Urinary bladder (tissue), 4 donors: ENCODE measurements around the gene RALB. TPM values are rescaled to one million over a fixed set of nuclear protein-coding genes. Genes with fewer than 3 reads are reported as not detected.

Experiments
- DNase-seq: peaks from one replicate; pipeline ENCODE4 v3.0.0-alpha.2; 2015; ENCODE audit errors: extremely low spot score
- H3K27ac ChIP-seq: one replicate; pipeline ENCODE4 v1.5.1; 2013; ENCODE audit warnings: low read depth, mild to moderate bottlenecking, moderate library complexity
- H3K36me3 ChIP-seq: one replicate; pipeline ENCODE4 v1.6.1; 2013; ENCODE audit warnings: mild to moderate bottlenecking, moderate library complexity; ENCODE audit not compliant: insufficient read depth
- H3K4me1 ChIP-seq: one replicate; pipeline ENCODE4 v1.6.1; 2013; ENCODE audit warnings: mild to moderate bottlenecking, moderate library complexity; ENCODE audit not compliant: insufficient read depth
- H3K4me3 ChIP-seq: one replicate; pipeline ENCODE4 v1.5.1; 2013; ENCODE audit warnings: low read depth, low read length
- WGBS: extraction: QIAGEN DNeasy Blood & Tissue Kit; methylation state at CpG from one replicate; pipeline ENCODE4 v1.1.7; 2013; 5-methylcytosine and 5-hydroxymethylcytosine counted together
- polyA plus RNA-seq: library from polyadenylated mRNA; stranded (reverse); fragments of 200-250 nt; gene quantifications from one replicate; pipeline ENCODE4 v1.2.3, GENCODE V29; 2013
- total RNA-seq: library from RNA; depleted of rRNA; stranded (reverse); fragments of >200 nt; gene quantifications from one replicate; pipeline ENCODE4 v1.2.3, GENCODE V29; 2014
- donor health status: healthy with polysubstance abuse.
- donor health status: healthy.

Gene RALB
- total and polyA plus RNA-seq, 2 donors, result 60.9 to 72.2 TPM

DNA sequence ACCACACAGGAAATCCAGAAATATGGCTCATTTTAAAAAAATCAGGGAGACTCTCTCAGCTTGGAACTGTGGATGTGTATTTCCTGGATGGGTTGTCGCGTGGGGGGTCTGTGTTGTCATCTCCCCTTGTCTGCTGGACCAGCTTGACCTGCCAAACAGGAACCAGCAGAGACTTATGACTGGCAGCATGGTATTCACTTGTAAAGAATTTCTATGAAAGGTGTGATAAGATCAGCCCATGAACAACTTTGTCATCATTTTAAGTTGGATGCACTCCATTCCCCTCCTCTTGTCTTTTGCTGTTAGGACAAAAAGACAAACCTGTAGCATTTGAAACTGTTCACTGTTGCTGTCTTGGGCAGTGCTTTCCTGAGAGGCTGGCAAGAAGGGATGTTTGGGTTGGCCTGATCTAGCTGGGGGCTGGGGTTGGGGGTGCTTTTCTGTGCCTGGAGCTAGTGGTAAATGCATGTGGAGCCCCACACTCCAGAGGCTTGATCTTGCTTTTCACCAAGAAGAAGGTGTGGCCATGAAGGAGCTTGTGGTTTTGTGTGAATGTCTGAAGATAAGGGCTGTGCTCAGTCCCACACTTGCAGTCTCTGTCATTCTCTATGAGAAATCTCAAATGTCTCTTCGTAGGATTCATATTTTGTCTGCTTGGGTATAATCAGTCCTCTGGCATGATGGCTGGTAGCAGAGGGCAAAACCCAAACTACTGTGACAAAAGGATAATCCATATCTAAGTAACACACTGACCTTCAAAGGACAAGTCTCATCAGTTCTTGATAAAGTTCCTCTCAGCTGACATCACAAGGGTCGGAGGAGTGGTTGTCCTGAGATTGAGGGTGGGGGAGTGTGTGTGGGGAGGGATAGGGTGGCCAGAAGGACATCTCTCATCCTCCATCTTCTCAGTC is 39.0 kb downstream of the RALB start:
- peaks cover 2% of the 10 kb centered on the region for H3K36me3 ChIP-seq
- WGBS, result 70% methylated on average over 4 of the region's 4 CpGs
- peak; percentile 21 for DNase-seq
- no peak overlapping the region for H3K4me3 ChIP-seq
- H3K4me1 ChIP-seq, result peaks cover 1% of the 10 kb centered on the region
- no peak overlapping the region for H3K27ac ChIP-seq

DNA sequence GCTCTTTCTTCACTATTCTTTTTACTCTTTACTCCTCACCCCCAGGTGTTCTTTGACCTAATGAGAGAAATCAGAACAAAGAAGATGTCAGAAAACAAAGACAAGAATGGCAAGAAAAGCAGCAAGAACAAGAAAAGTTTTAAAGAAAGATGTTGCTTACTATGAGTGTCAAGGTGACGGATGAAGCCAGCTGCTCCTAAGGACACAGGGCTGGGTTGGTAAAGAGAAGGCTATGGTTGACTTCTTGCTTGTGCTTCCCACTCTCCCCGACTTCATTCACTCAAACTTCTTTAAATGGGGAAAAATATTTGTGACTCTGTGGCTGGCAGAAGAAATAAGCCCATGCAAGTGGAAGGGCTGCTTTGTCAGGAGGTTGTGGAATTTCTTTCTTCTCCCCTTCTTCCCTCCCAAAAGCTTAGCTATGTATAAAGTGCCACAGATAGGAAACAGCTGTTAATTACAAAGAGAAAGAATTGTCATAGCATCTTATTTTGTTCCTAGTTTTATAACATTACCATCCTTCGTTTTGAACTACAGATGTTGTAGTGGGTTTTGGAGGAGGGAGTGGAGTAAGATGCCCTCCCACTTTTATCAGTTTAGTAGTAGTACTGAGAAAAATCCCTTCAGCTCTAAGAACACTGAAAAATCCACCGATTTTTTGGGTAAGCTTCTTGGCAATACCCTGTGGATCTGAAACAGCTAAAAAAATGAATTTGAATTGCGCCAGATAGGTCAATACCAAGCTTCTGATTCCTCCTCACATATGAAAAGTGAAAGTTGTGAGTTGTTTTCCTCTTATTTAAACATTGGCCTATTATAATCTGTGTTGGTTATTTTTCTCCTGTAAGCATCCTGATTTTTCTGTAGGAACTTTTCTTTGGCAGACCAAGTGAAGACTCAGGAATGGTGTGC is 40.7 kb downstream of the RALB start:
- no peak for DNase-seq
- no peak overlapping the region for H3K4me3 ChIP-seq
- H3K27ac ChIP-seq, result no peak overlapping the region
- WGBS, result 51% methylated on average over 5 of the region's 5 CpGs
- H3K4me1 ChIP-seq, result no peaks in the 10 kb centered on the region
- peaks cover 2% of the 10 kb centered on the region for H3K36me3 ChIP-seq

DNA sequence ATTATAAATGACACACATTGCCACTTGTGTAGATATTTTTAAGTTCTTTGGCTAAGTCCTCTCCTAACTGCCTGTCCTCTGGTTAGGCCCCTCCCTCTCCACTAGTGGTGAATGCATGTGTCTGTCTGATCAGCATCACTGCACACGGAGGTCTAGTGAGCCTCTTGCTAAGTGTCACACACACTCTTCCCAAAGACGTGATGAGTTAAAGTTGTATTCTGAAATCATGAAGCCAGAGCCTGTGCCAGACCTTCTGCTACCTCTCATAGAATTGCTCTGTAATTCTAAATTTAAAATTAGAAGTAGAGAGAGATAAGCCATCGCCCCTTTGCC is 41.3 kb downstream of the RALB start:
- H3K27ac ChIP-seq, result no peak overlapping the region
- no peak for DNase-seq
- no peaks in the 10 kb centered on the region for H3K4me1 ChIP-seq
- H3K4me3 ChIP-seq, result no peak overlapping the region
- peaks cover 2% of the 10 kb centered on the region for H3K36me3 ChIP-seq
- 59% methylated on average over 3 of the region's 3 CpGs for WGBS

DNA sequence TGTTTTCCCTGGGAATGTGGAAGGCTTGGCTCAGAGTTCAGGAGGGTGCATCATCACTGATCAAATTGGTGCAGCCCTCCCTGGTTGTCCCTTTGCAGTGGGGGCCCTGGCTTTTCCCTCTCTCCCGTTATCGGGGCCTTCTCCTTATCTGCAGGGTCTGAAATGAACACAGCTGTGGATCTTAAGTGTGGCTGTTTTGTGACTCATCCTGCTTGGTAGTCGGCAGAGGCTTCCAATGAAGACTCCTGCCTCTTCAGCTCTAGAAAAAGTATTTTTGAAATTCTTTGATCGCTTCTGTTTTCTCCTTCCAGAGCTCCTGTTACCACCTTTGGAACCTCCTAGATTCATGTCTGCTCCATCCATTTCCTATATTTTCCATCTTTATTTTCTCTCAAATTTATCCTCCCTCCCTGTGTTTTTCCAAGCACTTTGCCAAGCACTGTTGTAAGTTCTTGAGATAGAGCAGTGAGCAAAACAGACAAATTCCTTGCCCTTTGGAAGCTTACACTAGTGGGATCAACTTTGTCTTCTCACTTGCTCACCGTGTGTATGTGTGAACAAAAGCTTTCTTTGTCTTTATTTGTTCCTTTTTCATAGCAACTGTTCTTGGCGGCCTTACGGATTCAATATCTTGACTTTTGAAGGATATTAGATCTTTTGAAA is 45.7 kb downstream of the RALB start:
- H3K27ac ChIP-seq, result no peak overlapping the region
- no peaks in the 10 kb centered on the region for H3K4me1 ChIP-seq
- no peak for DNase-seq
- H3K4me3 ChIP-seq, result no peak overlapping the region
- no peaks in the 10 kb centered on the region for H3K36me3 ChIP-seq
- 67% methylated on average over 7 of the region's 7 CpGs for WGBS

DNA sequence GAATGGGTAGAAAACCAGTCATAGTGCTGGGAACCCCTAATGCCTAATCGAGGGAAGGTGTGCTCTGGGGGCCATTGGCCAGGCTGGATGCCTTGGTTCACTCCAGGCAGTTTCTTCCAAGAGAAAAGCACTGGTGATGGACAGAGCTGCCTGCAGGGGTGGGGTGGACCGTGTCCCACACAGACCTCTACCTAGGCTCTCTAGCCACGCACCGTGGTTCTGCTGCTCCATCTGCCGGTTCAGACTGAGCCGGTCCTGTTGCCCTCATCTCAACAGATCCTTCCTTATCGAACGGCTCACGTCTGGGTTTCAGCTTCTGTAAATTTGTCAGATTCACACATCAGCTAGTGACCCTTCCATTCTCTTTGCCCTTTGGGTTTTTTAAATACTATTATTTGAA is 46.4 kb downstream of the RALB start:
- H3K4me1 ChIP-seq, result no peaks in the 10 kb centered on the region
- no peaks in the 10 kb centered on the region for H3K36me3 ChIP-seq
- H3K27ac ChIP-seq, result no peak overlapping the region
- 99% methylated on average over 9 of the region's 9 CpGs for WGBS
- H3K4me3 ChIP-seq, result no peak overlapping the region
- DNase-seq, result no peak

DNA sequence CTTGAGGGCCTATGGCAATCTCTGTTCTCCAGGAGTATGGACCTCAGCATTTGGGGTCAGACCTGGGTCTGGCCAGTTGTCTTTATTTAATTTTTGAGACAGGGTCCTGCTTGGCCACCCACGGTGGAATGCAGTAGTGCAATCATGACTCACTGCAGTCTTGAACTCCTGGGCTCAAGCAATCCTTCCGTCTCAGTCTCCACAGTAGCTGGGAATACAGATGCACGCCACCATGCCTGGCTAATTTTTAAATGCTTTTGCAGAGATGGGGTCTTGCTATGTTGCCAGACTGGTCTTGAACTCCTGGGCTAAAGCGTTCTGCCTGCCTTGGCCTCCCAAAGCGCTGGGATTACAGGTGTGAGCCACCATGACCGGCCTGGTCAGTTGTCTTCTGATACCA is 46.9 kb downstream of the RALB start:
- H3K36me3 ChIP-seq, result no peaks in the 10 kb centered on the region
- no peak for DNase-seq
- 96% methylated on average over 6 of the region's 6 CpGs for WGBS
- H3K27ac ChIP-seq, result no peak overlapping the region
- H3K4me1 ChIP-seq, result no peaks in the 10 kb centered on the region
- no peak overlapping the region for H3K4me3 ChIP-seq

DNA sequence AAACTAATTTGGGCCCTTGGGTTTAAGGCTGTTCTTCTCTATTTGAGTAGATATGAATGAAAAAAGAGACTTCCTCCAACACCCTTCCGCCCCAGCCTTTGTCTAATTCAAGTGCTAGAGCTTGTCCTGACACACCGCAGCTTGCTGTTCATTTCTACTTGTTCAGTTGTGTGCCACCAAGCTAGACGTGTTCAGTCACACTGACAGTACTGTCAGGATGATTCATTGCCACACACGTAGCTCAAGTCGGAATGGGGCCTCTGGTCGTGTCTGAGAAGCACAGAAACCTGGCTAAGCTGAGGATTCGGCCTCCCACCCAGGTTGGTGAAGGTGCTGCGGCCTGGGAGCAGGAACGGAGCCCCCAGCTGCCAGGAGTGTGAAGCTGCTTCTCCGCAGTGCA is 47.7 kb downstream of the RALB start:
- Histone ChIP-seq H3K4me1 (no peaks in the 10 kb centered on the region), H3K36me3 (no peaks in the 10 kb centered on the region), H3K27ac (no peak overlapping the region), H3K4me3 (no peak overlapping the region)
- no peak for DNase-seq
- 82% methylated on average over 10 of the region's 10 CpGs for WGBS

DNA sequence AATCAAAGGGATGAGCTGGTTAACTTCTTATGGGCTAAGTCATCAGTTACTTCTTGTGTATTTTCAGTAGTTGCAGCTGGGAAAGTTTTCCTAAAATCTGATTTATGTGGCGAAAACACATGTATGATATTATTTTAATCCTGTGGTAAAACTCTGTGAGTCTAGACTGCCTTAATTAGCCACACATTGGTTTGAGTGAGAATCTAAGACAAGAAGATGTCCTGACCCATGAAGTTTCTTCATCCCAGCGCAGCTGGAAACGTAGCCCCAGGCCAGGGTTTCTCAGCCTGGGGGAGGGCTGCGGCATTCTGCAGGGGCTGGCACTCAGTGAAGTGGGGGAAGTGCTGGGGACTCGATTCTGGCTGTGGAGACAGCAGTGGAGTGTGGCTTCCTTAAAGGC is 48.6 kb downstream of the RALB start:
- no peak for DNase-seq
- Histone ChIP-seq H3K27ac (no peak overlapping the region), H3K36me3 (no peaks in the 10 kb centered on the region), H3K4me3 (no peak overlapping the region), H3K4me1 (no peaks in the 10 kb centered on the region)
- 92% methylated on average over 5 of the region's 5 CpGs for WGBS

DNA sequence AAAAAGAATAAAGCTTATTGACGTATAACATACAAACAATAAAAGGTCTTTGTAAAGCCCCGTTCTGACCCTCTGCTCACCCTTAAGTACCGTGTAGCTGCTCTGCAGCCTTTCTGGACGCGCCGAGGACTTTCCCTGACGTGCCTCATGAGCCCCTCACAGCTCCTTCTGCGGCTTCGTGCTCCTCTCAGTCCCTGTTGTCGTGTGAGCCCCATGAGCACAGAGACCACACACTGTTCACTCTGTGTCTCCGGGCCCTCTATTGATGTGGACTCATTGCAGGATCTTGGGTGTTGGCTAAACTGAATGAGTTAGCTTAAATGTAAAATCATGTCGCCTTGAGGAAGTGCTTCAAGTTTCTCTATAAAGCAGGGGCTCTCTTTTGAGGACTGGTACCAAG is 49.6 kb downstream of the RALB start:
- Histone ChIP-seq H3K4me1 (no peaks in the 10 kb centered on the region), H3K36me3 (no peaks in the 10 kb centered on the region), H3K27ac (no peak overlapping the region), H3K4me3 (no peak overlapping the region)
- WGBS, result 88% methylated on average over 12 of the region's 12 CpGs
- DNase-seq, result no peak

DNA sequence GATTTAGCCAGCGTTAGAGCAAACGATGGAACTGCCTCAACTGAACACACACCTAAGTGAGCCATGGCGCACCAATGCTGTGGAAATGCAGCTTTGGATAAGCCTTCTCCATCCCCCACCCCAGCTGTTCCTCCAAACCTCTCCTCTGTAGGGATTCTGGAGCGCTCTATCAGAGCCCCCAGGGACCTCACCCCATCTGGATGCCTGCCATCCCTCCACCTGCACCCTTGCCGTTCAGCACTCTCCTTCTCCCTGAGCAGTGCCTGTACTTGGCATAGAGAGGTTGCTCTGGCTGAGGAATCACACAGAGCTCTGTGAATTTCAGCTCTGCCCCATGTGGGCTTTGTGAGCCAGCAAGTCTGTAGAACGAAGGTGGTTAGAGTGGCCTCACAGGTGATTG is 50.5 kb downstream of the RALB start:
- Histone ChIP-seq H3K36me3 (no peaks in the 10 kb centered on the region), H3K4me1 (no peaks in the 10 kb centered on the region), H3K27ac (no peak overlapping the region), H3K4me3 (no peak overlapping the region)
- WGBS, result 80% methylated on average over 6 of the region's 6 CpGs
- no peak for DNase-seq

DNA sequence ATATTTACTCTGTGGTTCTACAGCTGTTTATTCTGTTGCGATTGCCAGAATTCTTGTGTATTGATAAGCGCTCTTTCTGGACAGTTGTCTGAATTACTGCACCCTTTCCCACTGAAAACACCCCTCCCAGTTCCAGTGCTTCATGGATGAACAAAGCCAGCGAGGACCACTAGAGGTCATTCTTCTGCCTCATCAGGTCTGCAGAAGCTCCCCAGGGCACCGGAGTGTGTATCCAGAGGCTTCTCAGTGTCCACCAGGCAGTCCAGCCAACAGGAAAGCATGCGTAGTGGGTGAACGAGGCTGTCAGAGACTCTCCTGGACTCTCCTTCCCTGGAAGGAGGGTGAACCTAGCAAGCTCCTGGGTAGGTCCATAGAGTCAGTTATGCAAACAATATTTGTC is 52.6 kb downstream of the RALB start:
- DNase-seq, result no peak
- Histone ChIP-seq H3K27ac (no peak overlapping the region), H3K36me3 (no peaks in the 10 kb centered on the region), H3K4me1 (no peaks in the 10 kb centered on the region), H3K4me3 (no peak overlapping the region)
- WGBS, result 37% methylated on average over 6 of the region's 6 CpGs

DNA sequence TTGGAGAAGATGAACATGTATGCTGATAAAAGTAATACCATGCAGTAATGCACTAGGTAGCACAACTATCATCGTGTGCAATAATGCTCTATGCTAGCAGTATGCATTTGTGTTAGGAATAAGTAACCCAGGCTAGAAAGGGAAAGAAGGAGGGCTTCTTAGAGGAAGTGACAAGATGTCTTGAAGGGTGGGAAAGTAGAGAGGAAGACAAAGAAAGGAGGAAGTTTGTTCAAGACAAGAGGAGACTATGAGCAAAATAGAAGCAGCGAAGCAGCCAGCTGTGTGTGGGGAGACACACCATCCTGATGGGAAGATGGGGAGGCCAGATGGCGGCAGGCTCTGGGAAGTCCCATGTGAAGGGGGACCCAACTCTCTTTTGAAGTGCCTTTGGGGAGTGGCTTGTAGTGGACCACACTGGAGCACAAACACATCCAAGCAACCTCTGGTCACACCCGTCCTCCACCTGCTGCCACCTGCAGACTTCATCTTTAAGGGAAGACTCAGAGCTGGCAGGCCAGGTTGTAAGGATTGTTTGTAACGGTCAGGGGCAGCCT is 53.4 kb downstream of the RALB start:
- WGBS, result 93% methylated on average over 5 of the region's 5 CpGs

DNA sequence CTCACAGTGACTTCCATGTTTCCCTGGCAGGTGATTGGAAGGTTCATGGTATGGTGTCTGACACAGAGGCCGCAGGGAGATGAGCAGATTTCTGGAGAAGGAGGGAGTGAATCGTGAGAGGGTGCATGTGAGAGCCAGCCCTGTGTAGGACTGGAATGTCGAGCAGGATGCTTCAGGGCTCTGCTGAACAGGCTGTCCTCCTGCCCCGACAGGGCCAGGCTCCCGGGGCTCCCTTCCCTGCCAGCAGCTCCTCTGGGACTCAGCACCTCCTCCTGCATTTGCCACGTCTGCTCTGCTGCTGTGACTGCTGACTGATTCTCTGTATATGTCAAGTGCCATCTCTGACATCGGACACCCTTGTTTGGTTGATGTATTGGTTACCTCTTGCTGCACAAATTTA is 54.8 kb downstream of the RALB start:
- WGBS, result 82% methylated on average over 7 of the region's 7 CpGs
- Histone ChIP-seq H3K4me1 (no peaks in the 10 kb centered on the region), H3K36me3 (no peaks in the 10 kb centered on the region), H3K27ac (no peak overlapping the region), H3K4me3 (no peak overlapping the region)
- no peak for DNase-seq

More for the DNA sequence above, 53.4 kb downstream of the RALB start:
- no peaks in the 10 kb centered on the region for H3K36me3 ChIP-seq
- DNase-seq, result no peak
- H3K27ac ChIP-seq, result no peak overlapping the region
- no peaks in the 10 kb centered on the region for H3K4me1 ChIP-seq
- H3K4me3 ChIP-seq, result no peak overlapping the region
